Kidney capillary endothelial cell (primary cell): ENCODE measurements around the gene CT45A7.
"Not testable (repeated sequence)": the region's sequence is repeated elsewhere in the genome, so short reads cannot be mapped to it uniquely, and the experiment has no call there.

ENCODE experiments used
- DNase-seq: peaks from one replicate; pipeline ENCODE4 v3.0.0-alpha.2; 2018; ENCODE audit warnings: low spot score

The CT45A7 gene

GRCh38 chrX:135837180-135837579 is at the start of gene CT45A7:
Gene CT45A7, minus strand, starts transcription at chrX:135837280. Its CDS starts 3,747 bp downstream, at chrX:135833533.
- DNase-seq, result not testable (repeated sequence)

DNA sequence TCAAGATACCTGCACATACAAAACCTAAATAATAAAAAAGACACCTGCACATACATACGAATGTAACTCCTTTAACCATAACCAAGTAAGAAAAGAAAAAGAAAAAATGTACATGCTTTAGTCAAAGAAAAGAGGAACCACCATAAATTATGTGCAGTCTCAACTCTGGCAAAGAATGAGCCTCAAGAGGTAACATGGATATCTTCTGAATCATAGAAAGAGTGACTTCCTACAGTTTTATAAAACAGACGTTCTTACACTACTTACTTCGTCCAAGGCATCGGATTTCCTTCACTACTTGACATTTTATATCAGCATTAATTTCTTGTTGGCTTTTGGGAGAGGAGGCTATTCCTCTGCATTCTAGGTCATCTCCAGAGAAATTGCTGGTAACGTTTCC is 45.7 kb upstream of the CT45A7 start:
- DNase-seq, result not testable (repeated sequence)

- DNase-seq, result not testable (repeated sequence)
Observed at GRCh38 chrX:135871712-135872111, 34.6 kb upstream of the CT45A7 start, which contains the start of gene CT45A9. Gene CT45A9, minus strand, starts transcription at chrX:135871812. Its CDS starts 3,751 bp downstream, at chrX:135868061.

DNA sequence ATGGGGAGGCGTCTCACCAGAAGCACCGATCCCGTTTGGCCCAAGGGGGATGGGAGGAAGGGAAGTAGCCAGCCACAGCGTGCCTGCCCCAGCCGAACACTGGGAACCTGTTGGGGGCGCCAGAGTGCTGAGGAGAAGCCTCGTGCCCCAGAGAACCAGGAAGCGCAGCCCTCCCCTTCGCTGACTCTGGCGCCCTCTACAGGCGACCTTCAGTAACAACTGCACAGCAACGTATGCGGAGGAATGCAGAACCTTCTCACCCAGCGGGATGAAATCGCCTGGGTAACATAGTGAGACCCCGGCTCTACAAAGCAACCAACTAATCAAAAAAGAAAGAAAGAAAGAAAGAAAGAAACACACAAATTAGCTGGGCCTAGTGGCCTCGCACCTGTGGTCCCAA is 17.4 kb upstream of the CT45A7 start, which contains the start of gene CT45A8:
Gene CT45A8, minus strand, starts transcription at position 101 of the 400 bp plus-strand sequence. CDS start 3,755 bp downstream, outside the sequence.
- DNase-seq, result not testable (repeated sequence)

- DNase-seq, result not testable (repeated sequence)
Observed at GRCh38 chrX:135819912-135820311, 17.2 kb downstream of the CT45A7 start, which contains the start of gene CT45A2. Gene CT45A2, minus strand, starts transcription at chrX:135820012. Its CDS starts 3,747 bp downstream, at chrX:135816265.

- not testable (repeated sequence) for DNase-seq
Observed at GRCh38 chrX:135802687-135803086, 34.4 kb downstream of the CT45A7 start, which contains the start of gene CT45A6. Gene CT45A6, minus strand, starts transcription at chrX:135802787. Its CDS starts 3,794 bp downstream, at chrX:135798993.

DNA sequence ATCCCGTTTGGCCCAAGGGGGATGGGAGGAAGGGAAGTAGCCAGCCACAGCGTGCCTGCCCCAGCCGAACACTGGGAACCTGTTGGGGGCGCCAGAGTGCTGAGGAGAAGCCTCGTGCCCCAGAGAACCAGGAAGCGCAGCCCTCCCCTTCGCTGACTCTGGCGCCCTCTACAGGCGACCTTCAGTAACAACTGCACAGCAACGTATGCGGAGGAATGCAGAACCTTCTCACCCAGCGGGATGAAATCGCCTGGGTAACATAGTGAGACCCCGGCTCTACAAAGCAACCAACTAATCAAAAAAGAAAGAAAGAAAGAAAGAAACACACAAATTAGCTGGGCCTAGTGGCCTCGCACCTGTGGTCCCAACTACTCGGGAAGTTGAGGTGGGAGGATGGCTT is 51.7 kb downstream of the CT45A7 start, which contains the start of gene CT45A5:
Gene CT45A5, minus strand, starts transcription at position 101 of the 400 bp plus-strand sequence. CDS start 3,774 bp downstream, outside the sequence.
- DNase-seq, result not testable (repeated sequence)
